CD4-positive, alpha-beta T cell treated with Interleukin-1 beta for 1 hour (primary cell): ENCODE data around the gene MUC5AC.

Experiments
- DNase-seq, 2 donors: peaks; one replicate each; pipeline ENCODE4 v3.0.0-alpha.2; 2020 to 2022

Gene MUC5AC

DNA sequence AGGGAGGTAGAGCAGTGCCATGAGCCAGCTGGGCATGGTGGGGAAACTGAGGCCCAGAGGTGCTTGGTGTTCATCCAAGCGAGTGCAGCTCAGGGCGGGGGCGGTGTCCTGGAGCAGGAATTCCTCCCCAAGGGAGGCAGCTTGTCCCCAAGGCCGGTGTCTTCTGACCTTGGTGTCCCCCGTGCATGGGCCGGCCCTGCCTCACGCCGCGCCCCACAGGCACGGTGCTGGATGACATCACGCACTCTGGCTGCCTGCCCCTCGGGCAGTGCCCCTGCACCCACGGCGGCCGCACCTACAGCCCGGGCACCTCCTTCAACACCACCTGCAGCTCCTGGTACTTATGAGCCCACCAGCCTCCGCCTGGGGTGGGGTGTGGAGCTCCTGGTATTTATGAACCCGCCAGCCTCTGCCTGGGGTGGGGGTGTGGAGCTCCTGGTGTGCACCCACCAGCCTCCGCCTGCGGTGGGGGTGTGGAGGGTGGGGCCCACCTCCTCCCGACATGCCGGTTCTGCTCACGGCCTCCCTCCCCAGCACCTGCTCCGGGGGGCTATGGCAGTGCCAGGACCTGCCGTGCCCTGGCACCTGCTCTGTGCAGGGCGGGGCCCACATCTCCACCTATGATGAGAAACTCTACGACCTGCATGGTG lies 71.8 kb downstream of the MUC5AC start:
- DNase-seq = no peak

DNA sequence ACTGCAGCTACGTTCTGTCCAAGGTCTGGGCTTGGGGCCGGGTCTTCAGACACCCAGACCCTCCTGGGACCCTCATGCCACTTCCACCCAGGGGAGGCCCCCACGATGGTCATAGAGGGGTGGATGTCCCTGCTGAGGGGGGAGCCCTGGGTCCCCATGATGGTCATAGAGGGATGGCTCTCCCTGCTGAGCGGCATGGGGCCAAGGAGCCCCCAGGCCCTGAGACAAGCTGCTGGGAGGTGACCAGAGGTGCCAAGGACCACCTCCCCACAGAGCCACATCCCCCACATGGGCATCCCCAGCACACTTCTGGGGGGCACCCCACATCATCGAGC lies 72.3 kb downstream of the MUC5AC start:
- no peak for DNase-seq

DNA sequence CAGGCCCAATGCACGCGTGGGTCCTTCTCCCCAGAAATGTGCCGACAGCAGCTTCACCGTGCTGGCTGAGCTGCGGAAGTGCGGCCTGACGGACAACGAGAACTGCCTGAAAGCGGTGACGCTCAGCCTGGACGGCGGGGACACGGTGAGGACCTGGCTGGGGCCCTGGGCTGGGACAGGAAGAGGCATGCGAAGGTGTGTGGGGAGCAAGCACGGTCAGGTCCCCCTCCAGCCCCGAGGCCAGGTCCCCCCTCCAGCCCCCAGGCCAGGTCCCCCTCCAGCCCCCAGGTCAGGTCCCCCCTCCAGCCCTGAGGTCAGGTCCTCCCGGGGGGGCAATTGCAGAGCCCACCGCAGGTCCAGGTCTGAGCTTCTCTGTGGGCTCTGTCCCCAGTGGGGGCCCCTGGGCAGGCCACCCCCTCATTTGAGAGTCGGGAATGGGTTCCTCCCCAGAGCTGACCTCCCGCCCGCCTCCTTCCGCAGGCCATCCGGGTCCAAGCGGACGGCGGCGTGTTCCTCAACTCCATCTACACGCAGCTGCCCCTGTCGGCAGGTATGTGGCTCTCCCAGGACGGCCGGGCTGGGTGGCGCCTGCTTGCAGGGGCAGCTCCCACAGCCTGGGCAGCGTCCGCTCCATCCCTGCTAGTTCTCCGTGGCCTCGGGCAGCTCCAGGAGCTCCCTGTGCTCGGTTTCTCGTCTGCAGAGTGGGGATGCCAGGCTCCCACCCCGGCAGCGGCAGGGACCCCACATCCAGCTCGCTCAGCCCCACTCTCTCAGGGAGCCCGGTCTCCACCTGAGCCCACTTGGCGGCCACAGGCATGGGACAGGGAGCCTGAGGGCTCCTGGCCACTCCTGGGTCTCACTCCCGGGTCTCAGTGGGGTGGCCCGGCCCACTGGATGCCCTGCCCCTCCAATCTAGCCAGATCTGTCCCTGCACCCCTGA lies 73.0 kb downstream of the MUC5AC start:
- DNase-seq = no peak

DNA sequence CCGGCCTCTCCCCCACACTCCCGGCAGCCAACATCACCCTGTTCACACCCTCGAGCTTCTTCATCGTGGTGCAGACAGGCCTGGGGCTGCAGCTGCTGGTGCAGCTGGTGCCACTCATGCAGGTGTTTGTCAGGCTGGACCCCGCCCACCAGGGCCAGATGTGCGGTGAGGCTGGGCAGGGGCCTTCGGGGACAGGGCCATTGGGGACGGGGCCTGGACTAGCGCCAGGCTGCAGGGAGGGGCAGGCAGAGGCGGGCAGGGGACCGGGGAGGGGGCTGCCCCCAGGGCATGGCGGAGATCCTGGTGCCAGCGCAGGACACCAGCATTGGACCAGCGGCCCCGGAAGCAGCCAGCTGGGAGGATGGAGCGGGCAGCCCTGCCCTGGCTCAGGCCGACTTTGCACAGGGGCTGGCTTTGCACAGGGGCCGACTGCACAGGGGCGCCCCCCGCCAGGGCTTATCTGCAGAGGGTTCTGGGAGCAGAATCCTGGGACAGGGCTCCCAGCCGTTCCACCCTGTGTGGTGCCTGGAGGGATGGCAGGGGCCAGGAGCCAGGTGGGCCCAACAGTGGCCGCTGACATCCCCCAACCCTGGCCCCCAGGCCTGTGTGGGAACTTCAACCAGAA lies 73.8 kb downstream of the MUC5AC start:
- no peak for DNase-seq

DNA sequence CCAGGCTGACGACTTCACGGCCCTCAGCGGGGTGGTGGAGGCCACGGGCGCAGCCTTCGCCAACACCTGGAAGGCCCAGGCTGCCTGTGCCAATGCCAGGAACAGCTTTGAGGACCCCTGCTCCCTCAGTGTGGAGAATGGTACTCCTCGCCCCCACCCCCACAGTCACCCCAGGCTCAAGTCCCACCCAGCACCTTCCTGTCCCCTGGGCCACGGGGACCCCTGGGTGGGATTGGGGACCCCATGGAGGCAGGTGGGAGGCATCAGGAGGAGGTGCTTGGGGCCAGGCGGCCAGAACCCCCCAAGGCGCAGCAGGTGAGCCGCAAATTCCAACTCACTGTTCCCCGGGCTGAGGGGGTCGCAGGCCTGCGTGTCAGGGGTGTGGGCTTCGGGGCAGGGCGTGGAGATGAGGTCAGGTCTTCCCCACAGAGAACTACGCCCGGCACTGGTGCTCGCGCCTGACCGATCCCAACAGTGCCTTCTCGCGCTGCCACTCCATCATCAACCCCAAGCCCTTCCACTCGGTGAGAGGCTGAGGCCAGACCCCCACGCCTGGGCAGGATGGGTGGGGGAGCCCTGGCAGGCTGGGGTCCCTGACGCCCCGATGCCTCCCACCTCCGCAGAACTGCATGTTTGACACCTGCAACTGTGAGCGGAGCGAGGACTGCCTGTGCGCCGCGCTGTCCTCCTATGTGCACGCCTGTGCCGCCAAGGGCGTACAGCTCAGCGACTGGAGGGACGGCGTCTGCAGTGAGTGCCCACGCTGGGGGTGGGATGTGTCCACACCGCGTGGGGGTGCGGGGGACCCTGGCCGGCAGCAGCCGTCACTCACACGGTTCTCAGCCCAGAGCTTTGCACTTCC lies 74.5 kb downstream of the MUC5AC start:
- no peak for DNase-seq

DNA sequence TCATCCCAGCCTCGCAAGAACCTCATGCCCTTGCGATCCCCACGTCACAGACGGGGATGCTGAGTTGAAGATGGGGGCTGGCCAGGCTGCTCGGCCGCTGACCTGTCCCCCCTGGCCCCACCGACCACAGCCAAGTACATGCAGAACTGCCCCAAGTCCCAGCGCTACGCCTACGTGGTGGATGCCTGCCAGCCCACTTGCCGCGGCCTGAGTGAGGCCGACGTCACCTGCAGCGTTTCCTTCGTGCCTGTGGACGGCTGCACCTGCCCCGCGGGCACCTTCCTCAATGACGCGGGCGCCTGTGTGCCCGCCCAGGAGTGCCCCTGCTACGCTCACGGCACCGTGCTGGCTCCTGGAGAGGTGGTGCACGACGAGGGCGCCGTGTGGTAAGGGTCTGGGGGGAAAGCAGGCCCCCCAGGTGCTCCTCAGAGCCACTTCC lies 75.1 kb downstream of the MUC5AC start:
- DNase-seq = no peak

DNA sequence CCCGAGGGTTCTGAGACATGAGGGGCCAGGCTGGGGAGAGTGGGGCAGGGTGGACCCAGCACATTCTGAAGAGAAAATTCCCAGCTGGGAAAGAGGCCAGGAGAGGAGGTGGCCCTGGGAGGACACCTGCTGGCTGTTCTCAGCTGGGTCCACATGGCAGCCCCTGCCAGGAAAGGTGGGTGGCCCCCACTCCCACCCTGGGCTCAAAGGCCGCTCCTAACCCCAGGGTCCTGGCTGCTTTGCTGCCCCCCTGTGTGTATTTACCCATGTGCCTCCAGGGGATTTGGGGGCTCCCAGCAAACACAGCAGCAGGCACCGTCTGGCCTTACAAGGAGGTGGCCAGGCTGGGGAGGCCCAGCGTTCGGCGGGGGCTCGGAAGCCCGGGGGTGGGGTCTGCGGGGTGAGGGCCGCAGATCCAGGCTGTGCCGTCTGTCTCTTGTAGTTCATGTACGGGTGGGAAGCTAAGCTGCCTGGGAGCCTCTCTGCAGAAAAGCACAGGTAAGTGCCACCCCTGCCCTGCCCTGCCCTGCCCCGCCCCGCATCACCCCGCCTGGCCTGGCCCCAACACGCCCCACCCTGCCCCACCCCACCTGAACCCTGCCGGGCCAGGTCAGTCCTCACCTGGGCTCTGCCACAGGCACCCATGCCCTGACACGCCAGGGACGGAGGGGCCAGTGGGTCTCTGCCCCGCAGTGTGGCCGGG lies 75.7 kb downstream of the MUC5AC start:
- DNase-seq = no peak

DNA sequence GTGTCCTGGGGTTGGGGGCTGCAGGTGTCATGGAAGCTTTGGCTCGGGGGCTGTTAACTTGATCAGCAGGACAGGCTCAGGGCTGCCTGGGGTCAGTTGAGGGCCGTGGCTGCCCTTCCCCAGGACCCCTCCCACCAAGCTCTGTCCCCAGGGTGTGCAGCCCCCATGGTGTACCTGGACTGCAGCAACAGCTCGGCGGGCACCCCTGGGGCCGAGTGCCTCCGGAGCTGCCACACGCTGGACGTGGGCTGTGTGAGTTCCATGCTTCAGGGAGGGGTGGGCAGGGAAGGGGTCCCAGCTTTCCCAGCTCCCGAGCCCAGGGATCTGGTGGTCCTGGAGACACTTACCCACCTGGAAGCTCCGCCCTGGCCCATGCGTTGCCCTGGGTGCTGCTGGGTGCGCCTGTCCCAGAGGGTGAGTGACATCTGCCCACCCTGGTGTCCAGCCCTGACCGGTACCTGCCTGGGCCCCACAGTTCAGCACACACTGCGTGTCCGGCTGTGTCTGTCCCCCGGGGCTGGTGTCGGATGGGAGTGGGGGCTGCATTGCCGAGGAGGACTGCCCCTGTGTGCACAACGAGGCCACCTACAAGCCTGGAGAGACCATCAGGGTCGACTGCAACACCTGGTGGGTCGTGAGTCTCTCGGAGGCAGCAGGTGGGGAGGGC lies 76.4 kb downstream of the MUC5AC start:
- no peak for DNase-seq

DNA sequence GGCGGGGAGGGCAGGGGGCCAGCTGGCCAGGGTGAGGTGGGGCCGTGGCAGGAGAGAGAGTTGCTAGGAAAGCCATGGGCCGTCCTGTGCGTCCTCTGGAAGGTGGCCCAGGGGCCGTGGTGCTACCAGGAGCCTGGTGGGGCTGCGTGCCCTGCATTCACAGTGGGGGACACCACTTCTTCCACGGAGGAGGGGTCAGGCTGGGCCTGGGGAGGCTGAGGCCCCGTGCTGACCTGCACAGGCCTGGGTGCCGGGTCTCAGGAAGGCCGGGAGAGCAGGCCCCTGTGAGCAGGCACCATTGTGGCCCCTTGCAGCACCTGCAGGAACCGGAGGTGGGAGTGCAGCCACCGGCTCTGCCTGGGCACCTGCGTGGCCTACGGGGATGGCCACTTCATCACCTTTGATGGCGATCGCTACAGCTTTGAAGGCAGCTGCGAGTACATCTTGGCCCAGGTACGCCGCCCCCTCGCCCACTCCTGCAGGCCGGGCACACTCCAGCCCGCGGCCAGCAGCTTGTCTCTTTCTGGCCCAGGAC lies 77.1 kb downstream of the MUC5AC start:
- DNase-seq = no peak

DNA sequence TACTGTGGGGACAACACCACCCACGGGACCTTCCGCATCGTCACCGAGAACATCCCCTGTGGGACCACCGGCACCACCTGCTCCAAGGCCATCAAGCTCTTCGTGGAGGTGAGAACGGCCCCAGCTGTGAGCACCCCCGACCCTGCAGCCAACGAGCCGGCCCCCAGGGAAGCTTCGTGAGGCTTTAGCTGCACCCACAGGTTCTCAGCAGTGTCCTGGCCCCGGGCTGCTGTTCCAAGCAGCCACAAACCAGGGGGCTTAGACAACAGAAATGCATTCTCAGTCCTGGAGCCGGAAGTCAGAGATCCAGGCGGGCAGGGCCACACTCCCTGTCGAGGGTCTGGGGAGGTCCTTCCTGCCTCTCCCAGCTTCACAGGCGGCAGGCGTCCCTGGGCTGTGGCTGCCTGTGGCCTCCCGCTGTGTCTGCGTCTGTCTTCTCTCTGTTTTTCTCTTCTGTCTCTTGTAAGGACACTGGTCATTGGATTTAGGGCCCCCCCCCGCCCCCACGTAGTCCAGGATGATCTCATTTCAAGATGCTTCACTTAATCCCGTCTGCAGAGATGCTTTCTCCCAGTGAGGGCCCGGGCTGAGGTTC lies 77.7 kb downstream of the MUC5AC start:
- no peak for DNase-seq

DNA sequence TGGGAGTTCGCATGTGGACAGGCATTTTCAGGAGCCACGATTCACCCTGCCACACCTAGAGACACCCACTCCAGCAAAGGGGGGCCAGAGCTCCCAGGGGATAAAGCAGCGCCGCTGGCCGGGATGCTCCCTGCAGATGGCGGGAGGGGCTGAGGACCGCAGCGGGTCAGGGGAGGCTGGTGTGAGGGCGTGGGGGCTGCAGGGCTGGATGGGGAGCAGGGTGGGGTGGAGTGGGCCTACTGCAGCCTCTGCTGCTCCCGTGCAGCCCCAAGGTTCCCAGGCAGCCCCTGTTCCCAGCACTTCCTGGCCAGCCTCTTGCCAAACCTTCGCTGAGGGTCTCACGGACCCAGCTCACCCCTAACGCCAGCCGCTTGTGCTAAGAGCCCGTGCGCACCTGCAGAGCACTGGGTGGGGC lies 78.2 kb downstream of the MUC5AC start:
- DNase-seq = no peak

DNA sequence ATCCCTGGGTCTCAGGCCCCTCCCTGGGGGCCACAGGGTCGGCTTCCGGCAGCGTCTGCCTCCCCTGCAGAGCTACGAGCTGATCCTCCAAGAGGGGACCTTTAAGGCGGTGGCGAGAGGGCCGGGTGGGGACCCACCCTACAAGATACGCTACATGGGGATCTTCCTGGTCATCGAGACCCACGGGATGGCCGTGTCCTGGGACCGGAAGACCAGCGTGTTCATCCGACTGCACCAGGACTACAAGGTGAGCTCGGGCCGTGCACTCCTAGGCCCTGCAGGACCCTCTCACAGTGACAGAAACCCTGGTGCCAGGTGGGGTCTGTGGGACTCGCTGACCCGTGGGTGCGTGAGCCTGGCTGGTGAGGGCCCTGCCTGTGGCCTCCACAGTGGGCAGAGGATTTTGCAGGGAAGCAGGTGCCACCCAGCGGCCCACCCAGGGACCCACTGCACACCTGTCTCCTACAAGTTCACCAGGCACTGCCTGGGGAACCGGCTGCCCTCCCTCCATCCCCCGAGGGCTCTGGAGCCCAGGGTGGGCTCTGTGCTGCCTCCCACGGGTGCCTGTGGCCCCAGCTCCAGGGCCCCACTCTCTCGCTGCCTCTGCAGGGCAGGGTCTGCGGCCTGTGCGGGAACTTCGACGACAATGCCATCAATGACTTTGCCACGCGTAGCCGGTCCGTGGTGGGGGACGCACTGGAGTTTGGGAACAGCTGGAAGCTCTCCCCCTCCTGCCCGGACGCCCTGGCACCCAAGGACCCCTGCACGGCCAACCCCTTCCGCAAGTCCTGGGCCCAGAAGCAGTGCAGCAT lies 78.8 kb downstream of the MUC5AC start:
- no peak for DNase-seq

DNA sequence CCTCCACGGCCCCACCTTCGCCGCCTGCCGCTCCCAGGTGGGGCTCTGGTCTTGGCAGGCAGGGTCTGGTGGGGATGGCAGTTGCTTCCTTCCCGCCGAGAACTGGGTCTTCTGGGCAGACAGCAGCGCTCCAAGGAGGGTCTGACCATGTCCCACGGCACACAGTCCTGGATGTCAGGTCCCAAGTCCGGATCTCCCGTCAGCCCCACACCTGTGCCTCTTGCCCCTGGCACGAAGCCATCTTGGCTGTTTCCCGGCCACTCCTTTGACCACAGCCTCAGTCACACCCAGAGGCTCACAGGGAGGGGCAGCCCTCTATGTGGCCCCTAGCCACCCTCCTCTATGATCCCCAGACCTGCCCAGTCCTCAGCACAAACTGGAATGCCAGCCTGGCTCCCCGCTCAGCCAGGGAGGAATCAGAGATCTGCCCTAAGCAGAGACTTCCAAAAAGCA lies 79.4 kb downstream of the MUC5AC start:
- no peak for DNase-seq

DNA sequence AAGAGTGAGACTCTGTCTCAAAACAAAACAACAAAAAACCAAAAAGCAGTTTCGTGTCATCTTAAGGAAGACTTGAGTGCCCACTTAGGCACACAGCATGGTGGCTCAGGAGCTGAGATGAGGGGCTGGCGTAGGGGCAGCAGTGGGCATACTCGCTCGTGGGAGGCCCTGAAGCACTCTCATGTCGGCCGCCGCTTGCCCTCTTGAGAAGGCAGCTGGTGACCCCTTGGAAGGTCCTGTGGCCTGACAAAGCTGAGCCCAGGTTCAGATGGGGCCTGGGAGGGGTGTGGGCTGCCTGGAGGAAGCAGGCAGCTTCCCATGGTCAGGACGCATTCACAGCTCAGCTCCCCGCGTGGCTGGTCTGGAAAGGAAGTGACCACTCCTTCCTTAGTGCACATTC lies 80.1 kb downstream of the MUC5AC start:
- no peak for DNase-seq

DNA sequence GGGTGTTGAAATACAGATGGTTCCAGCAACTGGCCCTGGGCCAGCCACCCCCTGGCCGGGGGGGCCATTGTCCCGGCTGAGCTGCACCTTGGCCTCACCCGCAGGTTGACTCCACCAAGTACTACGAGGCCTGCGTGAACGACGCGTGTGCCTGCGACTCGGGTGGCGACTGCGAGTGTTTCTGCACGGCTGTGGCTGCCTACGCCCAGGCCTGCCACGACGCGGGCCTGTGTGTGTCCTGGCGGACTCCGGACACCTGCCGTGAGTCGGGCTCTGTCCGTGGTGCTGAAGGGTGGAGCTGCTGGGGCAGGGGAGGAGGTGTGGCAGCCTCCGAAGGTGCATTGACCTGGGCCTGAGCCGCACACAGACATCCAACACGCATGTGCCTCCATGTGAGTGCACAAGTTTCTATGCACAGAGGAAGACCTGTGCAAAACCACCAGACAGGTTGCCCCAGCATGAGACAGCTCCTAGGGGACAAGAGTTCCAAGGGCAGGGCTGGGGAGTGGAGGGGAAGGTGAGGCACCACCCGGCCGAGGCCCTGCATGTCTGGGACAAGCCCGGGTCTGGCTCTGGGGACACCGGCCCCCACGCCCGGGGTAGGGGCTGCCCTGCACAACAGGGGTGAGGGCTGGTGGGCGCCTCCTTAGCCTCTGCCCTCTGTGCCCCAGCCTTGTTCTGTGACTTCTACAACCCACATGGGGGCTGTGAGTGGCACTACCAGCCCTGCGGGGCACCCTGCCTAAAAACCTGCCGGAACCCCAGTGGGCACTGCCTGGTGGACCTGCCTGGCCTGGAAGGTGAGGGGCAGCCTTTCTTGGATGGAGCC lies 81.2 kb downstream of the MUC5AC start:
- DNase-seq = no peak

DNA sequence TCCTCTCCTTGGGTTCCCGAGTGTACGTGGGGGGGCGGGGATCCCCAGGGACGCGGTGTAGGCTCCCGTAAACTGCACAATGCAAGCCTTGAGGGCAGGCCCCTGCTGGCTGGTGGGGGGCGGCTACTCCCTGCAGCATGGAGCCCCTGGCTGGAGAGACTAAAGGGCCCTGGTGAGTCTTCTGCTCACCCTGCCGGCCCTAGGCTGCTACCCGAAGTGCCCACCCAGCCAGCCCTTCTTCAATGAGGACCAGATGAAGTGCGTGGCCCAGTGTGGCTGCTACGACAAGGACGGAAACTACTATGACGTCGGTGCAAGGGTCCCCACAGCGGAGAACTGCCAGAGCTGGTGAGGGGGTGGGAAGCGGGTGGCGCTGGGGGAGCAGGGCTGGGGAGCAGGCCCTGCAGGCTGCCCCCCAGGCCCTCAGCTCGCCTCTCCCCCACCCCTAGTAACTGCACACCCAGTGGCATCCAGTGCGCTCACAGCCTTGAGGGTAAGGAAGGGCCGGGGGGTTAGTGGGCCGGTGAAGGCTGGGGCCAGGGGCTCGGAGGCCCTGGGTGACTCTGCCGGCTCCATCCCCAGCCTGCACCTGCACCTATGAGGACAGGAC lies 81.9 kb downstream of the MUC5AC start:
- no peak for DNase-seq

DNA sequence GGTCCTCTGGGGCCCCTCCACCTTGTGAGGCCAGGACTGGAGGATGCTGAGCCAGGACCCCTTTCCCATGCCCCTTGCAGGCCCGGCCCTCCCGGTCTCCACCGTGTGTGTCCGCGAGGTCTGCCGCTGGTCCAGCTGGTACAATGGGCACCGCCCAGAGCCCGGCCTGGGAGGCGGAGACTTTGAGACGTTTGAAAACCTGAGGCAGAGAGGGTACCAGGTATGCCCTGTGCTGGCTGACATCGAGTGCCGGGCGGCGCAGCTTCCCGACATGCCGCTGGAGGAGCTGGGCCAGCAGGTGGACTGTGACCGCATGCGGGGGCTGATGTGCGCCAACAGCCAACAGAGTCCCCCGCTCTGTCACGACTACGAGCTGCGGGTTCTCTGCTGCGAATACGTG lies 83.0 kb downstream of the MUC5AC start:
- DNase-seq = no peak

DNA sequence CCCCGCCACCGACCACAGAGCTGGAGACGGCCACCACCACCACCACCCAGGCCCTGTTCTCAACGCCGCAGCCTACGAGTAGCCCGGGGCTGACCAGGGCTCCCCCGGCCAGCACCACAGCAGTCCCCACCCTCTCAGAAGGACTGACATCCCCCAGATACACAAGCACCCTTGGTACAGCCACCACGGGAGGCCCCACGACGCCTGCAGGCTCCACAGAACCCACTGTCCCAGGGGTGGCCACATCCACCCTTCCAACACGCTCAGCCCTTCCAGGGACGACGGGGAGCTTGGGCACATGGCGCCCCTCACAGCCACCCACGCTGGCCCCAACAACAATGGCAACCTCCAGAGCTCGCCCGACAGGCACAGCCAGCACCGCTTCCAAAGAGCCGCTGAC lies 84.0 kb downstream of the MUC5AC start:
- DNase-seq = no peak

DNA sequence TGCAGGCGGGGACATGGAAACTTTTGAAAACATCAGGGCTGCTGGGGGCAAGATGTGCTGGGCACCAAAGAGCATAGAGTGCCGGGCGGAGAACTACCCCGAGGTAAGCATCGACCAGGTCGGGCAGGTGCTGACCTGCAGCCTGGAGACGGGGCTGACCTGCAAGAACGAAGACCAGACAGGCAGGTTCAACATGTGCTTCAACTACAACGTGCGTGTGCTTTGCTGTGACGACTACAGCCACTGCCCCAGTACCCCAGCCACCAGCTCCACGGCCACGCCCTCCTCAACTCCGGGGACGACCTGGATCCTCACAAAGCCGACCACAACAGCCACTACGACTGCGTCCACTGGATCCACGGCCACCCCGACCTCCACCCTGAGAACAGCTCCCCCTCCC lies 84.5 kb downstream of the MUC5AC start:
- DNase-seq = no peak
